Measurements from ENCODE around the gene TGM6. TPM values are rescaled to one million over a fixed set of nuclear protein-coding genes. Genes with fewer than 3 reads are reported as not detected.

Gene TGM6
- total RNA-seq, 3 donors from 2014 or later, result not detected

DNA sequence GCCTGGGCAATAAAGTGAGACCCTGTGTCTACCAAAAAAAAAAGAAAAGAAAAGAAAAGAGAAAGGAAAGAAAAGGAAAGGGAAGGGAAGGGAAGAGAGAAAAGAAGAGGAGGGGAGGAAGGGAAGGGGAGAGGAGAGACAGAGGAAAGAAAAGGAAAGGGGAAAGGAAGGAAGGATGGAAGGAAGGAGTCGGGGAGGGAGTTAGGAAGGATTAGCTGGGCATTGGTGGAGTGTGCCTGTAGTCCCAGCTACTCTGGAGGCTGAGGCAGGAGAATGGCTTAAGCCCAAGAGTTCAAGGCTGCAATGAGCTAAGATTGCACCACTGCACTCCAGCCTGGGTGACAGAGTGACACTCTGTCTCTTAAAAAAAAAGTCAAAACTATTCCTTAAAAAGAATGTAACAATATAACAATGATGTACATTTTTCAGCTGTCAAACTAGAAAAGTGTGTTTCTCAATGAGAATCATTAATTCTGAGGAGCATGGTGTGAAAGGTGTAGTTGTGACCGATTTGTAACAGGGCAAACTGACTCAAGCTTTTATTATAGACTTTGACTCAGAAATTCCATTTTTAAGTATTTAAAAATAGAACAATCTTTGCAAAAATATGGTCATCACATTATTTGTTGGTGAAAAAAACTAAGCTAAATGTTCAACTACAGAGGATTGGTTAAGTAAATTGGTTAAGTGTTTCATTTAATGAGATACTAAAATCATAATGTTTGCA lies 75.2 kb downstream of the TGM6 start:
- TF ChIP-seq POLR2AphosphoS5 (IDR thresholded peaks at IDR 0.05), result no peak
- intact Hi-C loops (cut with DNase I; ENCODE audit: low total_unique reads), result no loop called here

DNA sequence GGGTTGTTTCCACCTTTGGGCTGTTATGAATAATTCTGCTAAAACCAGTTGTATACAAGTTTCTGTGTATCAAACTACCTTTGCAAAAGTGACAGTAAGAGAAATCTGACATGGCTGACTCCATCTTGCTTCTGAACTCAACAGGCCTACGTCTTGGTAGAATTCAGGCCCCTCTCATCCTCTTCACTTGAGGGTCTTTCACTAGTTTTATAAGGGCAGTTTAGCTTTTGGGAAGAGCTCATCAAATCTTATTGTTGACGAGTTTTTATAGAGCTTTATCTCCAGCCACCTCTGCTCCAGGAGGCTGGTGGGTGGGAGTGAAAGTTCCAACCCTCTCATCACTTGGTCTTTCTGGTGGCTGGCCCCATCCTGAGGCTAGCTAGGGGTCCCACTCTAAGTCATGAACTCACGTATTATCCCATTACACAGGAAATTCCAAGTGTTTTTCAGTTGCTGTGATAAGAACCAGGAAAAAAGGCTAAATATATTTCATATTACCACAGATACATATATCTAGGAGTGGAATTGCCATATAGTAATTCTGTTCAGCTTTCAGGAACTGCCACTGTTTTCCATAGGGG lies 78.3 kb downstream of the TGM6 start:
- DNase-seq (ENCODE audit: low spot score in 2 of 2), result no peak
- Histone ChIP-seq H3K4me1 (no peaks in the 10 kb centered on the region), H3K27ac (no peak overlapping the region), H3K4me3 (no peak overlapping the region), H3K36me3 (peaks cover 16% of the 10 kb centered on the region), H3K9me3 (no peaks in the 10 kb centered on the region), H3K27me3 (no peaks in the 10 kb centered on the region)
- intact Hi-C loops (cut with DNase I; ENCODE audit: low total_unique reads), result no loop called here
- TF ChIP-seq POLR2A (IDR thresholded peaks at IDR 0.05) (no peak), POLR2AphosphoS5 (IDR thresholded peaks at IDR 0.05) (no peak)
- TF ChIP-seq, protein P1, sequence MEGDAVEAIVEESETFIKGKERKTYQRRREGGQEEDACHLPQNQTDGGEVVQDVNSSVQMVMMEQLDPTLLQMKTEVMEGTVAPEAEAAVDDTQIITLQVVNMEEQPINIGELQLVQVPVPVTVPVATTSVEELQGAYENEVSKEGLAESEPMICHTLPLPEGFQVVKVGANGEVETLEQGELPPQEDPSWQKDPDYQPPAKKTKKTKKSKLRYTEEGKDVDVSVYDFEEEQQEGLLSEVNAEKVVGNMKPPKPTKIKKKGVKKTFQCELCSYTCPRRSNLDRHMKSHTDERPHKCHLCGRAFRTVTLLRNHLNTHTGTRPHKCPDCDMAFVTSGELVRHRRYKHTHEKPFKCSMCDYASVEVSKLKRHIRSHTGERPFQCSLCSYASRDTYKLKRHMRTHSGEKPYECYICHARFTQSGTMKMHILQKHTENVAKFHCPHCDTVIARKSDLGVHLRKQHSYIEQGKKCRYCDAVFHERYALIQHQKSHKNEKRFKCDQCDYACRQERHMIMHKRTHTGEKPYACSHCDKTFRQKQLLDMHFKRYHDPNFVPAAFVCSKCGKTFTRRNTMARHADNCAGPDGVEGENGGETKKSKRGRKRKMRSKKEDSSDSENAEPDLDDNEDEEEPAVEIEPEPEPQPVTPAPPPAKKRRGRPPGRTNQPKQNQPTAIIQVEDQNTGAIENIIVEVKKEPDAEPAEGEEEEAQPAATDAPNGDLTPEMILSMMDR (IDR thresholded peaks at IDR 0.05), result no peak

More for the DNA sequence above, 75.2 kb downstream of the TGM6 start:
- H3K4me1 ChIP-seq, result no peaks in the 10 kb centered on the region
- no peaks in the 10 kb centered on the region for H3K27me3 ChIP-seq
- DNase-seq (ENCODE audit: low spot score in 2 of 2), result no peak
- no peak overlapping the region for H3K4me3 ChIP-seq
- no peaks in the 10 kb centered on the region for H3K36me3 ChIP-seq
- H3K27ac ChIP-seq, result no peak overlapping the region
- no peaks in the 10 kb centered on the region for H3K9me3 ChIP-seq

DNA sequence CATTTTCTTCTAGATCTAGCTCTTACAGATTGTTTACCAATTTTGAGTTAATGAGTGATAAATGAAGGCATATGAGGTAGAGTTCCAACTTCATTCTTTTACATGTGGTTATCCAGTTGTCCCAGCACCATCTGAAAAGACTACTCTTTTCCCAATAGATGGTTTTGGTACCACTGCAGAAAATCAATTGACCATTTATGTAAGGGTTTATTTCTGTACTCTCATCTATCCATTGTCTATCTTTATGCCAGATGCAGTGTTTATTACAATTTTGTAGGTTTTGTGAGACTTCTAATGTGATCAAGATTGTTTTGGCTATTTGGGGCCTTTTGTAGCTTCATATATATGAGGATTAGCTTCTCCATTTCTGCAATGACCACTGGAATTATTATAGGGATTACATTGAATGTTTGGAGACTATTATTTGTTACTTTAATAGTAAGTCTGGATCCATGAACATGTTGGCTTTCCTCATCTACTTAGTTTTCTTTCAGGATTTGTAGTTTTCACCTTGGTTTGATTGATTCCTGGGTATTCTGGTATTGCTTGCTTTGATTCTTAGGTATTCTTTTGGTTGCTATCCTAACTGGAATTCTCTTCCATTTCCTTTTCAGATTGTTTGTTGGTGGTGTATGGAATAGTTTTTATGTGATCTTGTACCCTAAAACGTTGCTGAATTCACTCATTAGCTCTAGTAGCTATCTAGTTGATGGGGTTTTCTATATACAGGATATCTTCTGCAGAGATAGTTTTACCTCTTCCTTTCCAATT lies 79.5 kb downstream of the TGM6 start:
- intact Hi-C loops (cut with DNase I; ENCODE audit: low total_unique reads), result no loop called here
- H3K36me3 ChIP-seq, result peaks cover 20% of the 10 kb centered on the region
- no peaks in the 10 kb centered on the region for H3K27me3 ChIP-seq
- H3K4me1 ChIP-seq, result no peaks in the 10 kb centered on the region
- H3K9me3 ChIP-seq, result no peaks in the 10 kb centered on the region
- H3K4me3 ChIP-seq, result no peak overlapping the region
- TF ChIP-seq, protein P1 (IDR thresholded peaks at IDR 0.05), result no peak
- no peak for TF ChIP-seq POLR2A (IDR thresholded peaks at IDR 0.05)
- TF ChIP-seq POLR2AphosphoS5 (IDR thresholded peaks at IDR 0.05), result no peak
- DNase-seq (ENCODE audit: low spot score in 2 of 2), result no peak
- no peak overlapping the region for H3K27ac ChIP-seq

DNA sequence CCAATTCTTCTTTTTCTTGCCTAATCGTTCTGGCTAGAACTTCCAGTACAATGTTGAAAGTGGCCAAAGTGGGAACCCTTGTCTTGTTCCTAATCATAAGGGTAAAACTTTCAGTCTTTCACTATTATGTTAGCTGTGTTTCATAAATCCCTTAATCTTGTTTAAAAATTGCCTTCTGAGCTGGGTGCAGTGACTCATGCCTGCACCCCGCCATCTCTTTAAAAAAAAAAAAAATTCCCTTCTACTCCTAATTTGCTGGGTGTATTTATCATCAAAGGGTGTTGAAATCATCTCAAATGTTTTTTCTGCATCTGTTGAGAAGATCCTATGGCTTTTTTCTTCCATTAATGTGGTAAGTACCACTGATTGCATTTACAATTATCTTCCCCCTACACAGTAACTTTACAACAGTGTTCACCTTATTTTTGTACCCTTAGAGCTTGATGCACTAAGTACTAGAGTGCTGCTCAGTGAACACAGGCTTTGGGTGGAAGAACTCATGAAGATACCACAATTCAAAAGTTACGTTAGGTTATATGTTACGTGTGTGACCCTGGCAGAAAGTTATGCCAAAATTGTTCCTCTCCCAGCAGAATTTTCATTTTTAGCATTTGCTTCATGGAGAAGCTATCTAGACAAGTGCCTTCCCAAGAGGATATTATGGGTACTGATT lies 80.2 kb downstream of the TGM6 start:
- H3K4me1 ChIP-seq, result no peaks in the 10 kb centered on the region
- H3K27ac ChIP-seq, result no peak overlapping the region
- H3K9me3 ChIP-seq, result no peaks in the 10 kb centered on the region
- H3K27me3 ChIP-seq, result no peaks in the 10 kb centered on the region
- no peak for DNase-seq (ENCODE audit: low spot score in 2 of 2)
- H3K36me3 ChIP-seq, result peaks cover 20% of the 10 kb centered on the region
- TF ChIP-seq, protein P1 (IDR thresholded peaks at IDR 0.05), result no peak
- TF ChIP-seq POLR2A (IDR thresholded peaks at IDR 0.05) (no peak), POLR2AphosphoS5 (IDR thresholded peaks at IDR 0.05) (no peak)
- intact Hi-C loops (cut with DNase I; ENCODE audit: low total_unique reads), result no loop called here
- no peak overlapping the region for H3K4me3 ChIP-seq

DNA sequence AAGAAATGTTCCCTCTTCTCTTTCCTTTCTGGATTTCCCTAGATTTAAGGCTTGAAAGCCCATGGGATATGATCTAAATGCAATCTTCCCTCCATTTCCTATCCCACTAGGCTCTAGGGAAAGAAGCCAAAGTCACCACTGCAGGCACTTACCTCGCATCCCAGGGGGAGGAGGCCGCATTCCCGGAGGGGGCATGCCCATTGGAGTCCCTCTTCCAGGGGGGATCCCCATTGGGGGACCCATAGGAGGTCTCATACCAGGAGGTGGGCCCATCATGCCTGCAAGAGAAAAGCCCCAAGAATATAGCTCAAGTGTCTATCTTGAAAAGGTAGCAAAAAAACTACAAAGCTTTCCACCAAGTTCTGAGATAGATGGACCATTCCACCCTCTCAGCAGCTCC lies 81.8 kb downstream of the TGM6 start:
- H3K4me1 ChIP-seq, result no peaks in the 10 kb centered on the region
- H3K27me3 ChIP-seq, result no peaks in the 10 kb centered on the region
- H3K4me3 ChIP-seq, result no peak overlapping the region
- DNase-seq (ENCODE audit: low spot score in 2 of 2), result no peak
- peaks cover 20% of the 10 kb centered on the region for H3K36me3 ChIP-seq
- H3K27ac ChIP-seq, result no peak overlapping the region
- no peak for TF ChIP-seq POLR2AphosphoS5 (IDR thresholded peaks at IDR 0.05)
- no peaks in the 10 kb centered on the region for H3K9me3 ChIP-seq
- intact Hi-C loops (cut with DNase I; ENCODE audit: low total_unique reads), result no loop called here

All from breast epithelium (tissue), 4 donors.